HG02870 (cell line): Measurements from ENCODE around the gene GALNT16.
"Not testable (repeated sequence)": the region's sequence is repeated elsewhere in the genome, so short reads cannot be mapped to it uniquely, and the experiment has no call there.

Experiments
- ATAC-seq: cut with Tn5 transposase; IDR thresholded peaks from one replicate; pipeline ENCODE4 v1.9.1; 2021; ENCODE audit warnings: mild to moderate bottlenecking, moderate library complexity; ENCODE audit not compliant: unreplicated experiment

The GALNT16 gene

GRCh38 chr14:69259527-69260189 lies at the start of gene GALNT16:
GALNT16 (plus strand) TSS chr14:69260158; CDS start chr14:69260291, 133 bp downstream.
- ATAC-seq: no peak

- ATAC-seq: no peak
Measured at GRCh38 chr14:69214393-69214792, 45.6 kb upstream of the GALNT16 start.

DNA sequence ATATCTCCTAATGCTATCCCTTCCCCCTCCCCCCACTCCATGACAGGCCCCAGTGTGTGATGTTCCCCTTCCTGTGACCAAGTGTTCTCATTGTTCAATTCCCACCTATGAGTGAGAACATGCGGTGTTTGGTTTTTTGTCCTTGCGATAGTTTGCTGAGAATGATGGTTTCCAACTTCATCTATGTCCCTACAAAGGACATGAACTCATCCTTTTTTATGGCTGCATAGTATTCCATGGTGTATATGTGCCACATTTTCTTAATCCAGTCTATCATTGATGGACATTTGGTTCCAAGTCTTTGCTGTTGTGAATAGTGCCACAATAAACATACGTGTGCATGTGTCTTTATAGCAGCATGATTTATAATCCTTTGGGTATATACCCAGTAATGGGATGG lies 42.3 kb upstream of the GALNT16 start:
- ATAC-seq: not testable (repeated sequence)

DNA sequence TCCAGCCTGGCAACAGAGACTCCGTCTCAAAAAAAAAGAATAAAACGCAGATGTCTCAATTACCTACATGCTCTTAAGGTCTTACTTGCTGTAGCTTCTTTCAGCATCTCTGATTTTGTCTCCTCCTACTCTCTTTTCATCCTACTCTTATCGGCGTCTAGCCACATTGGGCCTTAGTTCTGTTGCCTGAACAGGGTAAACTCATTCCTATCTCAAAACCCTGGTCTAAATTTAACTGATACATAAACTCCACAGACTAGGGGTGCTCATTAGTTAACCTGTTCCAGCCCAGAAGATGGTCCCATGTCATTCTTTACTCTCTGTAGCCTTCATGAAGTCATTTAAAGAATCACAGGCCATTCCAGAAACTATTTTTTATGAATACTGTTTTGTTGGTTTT lies 35.0 kb upstream of the GALNT16 start:
- no peak for ATAC-seq

DNA sequence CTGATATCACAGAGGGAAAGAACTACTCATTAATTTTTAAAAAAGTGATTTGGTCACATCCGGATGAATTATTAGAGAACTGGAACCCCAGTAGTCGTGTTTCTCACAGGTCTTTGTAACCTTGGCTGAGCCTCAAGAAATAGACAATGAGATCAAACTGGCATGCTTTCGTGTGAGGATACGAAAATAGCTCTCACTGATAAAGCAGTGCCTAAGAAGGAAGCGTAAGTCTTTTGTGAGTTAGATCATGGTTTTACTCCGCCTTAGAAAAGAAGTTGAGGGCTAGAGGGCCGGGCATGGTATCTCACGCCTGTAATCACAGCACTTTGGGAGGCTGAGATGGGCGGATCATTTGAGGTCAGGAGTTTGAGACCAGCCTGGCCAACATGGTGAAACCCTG lies 33.8 kb upstream of the GALNT16 start:
- no peak for ATAC-seq

GRCh38 chr14:69226736-69227135 lies 33.2 kb upstream of the GALNT16 start:
- ATAC-seq: no peak

GRCh38 chr14:69231486-69231885 lies 28.5 kb upstream of the GALNT16 start:
- ATAC-seq: no peak

DNA sequence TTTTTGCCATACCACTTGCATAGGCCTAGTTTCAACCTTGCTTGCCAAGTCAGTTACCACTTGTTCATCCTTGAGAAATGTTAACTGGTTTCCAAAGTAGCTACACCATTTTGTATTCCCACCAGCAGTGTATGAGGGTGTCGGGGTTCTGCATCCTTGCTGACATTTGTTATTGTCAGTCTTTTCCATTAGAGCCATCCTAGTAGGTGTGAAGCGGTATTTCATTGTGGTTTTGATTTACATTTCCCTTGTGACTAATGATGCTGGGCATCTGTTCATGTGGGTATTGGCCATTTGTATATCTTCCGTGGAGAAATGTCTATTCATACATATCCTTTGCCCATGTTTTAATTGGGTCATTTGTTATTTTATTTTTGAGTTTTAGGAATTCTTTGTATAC lies 27.6 kb upstream of the GALNT16 start:
- no peak for ATAC-seq

- ATAC-seq: no peak
Measured at GRCh38 chr14:69234106-69234505, 25.9 kb upstream of the GALNT16 start.

GRCh38 chr14:69235708-69236107 lies 24.2 kb upstream of the GALNT16 start:
- ATAC-seq: no peak

DNA sequence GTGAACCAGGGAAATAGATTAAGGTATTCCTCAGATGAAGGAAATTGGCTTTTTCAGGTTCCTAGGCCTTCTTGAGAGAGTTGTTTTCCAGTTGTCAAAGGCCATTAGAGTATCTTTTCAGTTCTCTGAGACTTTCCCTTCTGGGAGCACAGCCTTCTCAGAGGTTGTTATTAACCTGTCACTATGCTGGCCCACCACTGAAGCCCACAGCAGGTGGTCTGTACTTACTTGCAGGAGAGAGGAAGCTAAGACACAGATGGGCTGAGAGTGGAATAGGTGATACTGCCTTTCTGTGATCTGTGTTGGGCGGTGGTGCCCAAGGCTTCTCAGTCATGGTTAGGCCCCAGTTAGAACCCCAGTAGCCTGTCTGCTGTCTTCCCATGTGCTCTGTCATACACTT lies 22.8 kb upstream of the GALNT16 start:
- ATAC-seq: no peak

DNA sequence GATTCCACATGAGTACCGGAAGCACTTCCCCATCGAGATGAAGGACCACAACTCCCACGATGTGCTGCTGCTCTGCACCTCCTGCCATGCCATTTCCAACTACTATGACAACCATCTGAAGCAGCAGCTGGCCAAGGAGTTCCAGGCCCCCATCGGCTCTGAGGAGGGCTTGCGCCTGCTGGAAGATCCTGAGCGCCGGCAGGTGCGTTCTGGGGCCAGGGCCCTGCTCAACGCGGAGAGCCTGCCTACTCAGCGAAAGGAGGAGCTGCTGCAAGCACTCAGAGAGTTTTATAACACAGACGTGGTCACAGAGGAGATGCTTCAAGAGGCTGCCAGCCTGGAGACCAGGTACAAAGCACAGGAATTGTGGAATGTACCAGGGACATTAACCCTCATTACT lies 22.4 kb upstream of the GALNT16 start:
- ATAC-seq: no peak

DNA sequence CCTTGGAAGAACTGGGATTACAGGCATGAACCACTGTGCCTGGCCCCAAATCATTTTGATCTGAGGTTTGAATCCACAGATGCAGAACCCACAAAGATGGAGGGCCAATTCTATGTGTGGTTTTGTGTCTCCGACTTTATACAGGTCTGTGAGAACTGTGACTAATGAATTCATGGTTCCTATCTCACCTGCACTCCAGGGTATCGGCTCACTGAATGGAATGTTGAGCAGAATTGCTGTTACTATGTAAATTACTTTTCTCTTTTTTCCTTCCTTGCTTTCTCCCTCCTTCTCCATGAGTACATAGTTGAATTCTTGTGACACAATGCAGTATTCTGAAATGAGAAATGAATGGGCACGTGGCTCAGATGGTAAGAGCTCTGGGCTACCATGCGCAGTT lies 21.1 kb upstream of the GALNT16 start:
- no peak for ATAC-seq

- no peak for ATAC-seq
Measured at GRCh38 chr14:69240527-69241173, 19.3 kb upstream of the GALNT16 start.

DNA sequence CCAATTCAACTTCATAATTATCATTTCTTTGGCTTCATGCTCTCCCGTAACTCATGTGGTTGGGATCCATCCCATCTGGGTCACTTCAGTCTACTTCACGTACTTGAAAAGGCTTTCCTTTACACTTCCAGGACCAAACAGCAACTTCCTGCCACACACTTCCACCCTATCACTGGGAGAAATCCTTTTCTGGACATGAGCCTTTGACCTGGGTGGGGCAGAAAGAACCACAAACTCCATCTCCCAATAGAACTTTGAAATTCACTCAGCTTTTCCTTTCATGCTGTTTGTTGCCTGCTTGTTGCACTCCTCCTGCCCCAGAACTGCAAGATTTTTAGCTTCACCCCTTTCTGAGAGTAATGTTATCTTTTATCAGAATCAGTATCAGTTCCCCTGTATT lies 18.4 kb upstream of the GALNT16 start:
- ATAC-seq: no peak

- no peak for ATAC-seq
Measured at GRCh38 chr14:69242311-69243224, 17.4 kb upstream of the GALNT16 start.

DNA sequence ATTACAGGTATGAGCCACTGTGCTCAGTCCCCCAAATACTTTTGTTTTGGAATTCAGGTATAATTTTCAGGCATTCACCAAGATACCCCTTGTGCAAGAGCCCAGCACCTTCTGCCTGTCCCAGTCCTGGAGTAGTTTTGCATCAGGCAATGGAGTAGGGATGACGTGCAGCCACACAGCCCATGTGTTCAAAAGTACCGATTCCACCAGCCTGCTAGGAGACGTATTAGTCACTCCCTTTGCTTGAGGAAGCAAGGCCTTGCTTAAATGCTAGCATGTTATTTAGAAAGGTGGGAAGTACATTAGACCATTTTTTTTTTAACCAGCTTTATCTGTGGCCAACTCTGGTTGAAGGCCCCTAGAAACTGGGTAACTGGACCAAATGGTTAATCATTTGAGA lies 15.0 kb upstream of the GALNT16 start:
- no peak for ATAC-seq

GRCh38 chr14:69246331-69246730 lies 13.6 kb upstream of the GALNT16 start:
- no peak for ATAC-seq

DNA sequence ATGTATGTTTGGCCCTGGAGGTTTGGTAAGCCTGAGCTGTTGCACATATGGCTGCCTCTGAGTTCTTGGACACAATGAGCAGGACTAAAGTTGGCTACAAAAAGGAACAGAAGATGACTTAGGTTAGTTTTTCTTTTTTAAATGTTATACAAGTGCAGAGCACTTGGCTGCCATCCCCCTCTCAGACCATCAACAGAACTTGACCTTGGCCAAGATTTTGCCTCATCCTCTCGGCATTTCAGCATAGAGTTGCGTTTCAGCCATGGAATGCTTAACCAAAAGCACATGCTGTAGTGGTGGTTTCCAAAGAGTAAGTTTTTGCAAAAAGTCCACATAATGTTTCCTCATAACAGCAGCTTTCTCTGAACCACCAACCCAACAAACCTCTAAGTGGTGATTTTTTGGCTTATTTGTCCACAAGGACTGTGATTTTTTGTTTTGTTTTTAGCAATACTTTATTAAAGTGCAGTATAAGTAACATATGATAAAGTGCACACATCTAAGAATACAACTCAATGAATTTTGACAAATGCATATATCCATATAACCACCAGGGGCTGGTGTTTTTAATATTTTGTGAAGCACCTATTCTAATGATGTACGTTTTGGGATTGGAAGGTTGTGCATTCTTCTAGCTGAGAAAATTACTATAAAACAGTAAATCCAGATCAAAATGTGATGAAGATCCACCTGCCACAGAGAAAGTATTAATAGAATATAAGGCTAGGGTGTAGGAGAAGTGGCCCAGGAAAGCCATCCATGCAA lies 12.1 kb upstream of the GALNT16 start:
- no peak for ATAC-seq

DNA sequence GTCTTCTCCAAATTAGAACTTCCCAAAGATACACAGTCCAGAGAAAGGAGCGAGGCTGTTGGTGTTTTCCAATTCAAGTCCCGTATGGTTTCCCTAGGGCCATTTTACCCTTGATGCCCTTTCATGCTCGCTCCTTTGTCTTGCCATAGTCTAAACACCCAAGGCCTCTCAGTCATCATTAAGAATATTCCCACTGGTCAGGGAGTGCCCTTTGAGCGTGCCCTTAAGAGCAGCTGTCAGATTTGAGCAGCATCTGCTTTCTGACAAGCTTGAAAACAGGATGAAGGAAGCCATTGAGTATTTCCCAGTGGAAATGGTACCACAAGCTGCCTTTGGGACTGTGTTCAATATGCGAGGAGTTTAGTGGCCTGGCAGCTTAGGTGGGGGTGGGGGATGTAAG lies 10.4 kb upstream of the GALNT16 start:
- ATAC-seq: no peak

DNA sequence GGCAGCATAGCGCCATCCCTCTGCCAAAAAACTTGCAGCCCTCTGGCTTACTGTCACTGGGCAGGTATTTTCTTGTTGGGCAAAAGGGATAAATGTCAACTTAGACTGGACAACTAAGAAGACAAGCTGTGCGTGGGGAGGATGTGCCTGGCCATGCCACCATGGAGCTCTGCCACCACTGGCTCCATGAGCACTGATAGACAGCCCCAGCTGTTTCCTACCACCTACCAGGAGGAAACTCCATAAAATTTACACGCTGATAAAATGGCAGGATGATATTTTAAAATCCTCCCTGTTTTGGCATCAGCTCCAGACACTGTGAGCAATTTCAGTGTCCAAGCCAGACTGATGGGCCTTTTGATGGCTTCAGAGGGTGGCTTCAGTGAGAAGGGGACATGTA lies 7.1 kb upstream of the GALNT16 start:
- no peak for ATAC-seq
